ENCODE data around the gene PLEKHG4. TPM values are rescaled to one million over a fixed set of nuclear protein-coding genes. Genes with fewer than 3 reads are reported as not detected.

PLEKHG4 gene
- total and polyA plus RNA-seq, 9 of the 15 experiments (the other 6 are each of a cell fraction or from before 2014, with no cell fraction given): 3.7 to 36.8 (median 17.9) TPM

- TF ChIP-seq ZNF318 (IDR thresholded peaks at IDR 0.05; ENCODE audit: borderline replicate concordance in 1 of 2, low read depth in 1 of 2) (no peak), HNRNPH1 (optimal IDR thresholded peaks at IDR 0.05; ENCODE audit: low read depth, low read length) (no peak), ZNF780A (CRISPR knock-in tag; IDR thresholded peaks at IDR 0.05) (no peak), TAL1 (IDR thresholded peaks at IDR 0.05) (no peak), SETDB1 (IDR thresholded peaks at IDR 0.05; ENCODE audit: low read length) (no peak), CAMTA2 (CRISPR knock-in tag; conservative IDR thresholded peaks at IDR 0.05) (no peak), HBP1 (CRISPR knock-in tag; IDR thresholded peaks at IDR 0.05) (no peak), CHD2 (IDR thresholded peaks at IDR 0.05; ENCODE audit: low read depth, low read length) (no peak), PTRF (tag; IDR thresholded peaks at IDR 0.05) (no peak), KLF6 (CRISPR knock-in tag; IDR thresholded peaks at IDR 0.05; ENCODE audit: borderline replicate concordance) (no peak), KAT7 (CRISPR knock-in tag; IDR thresholded peaks at IDR 0.05; ENCODE audit: borderline replicate concordance) (no peak), SMARCB1 (IDR thresholded peaks at IDR 0.05; ENCODE audit: insufficient read length, low read depth) (no peak)
Measured at GRCh38 chr16:67329901-67330300, 50.6 kb downstream of the PLEKHG4 start (continued).
